Endothelial cell of hepatic sinusoid (primary cell): ENCODE measurements around the gene PSORS1C1.
"Not testable (repeated sequence)": the region's sequence is repeated elsewhere in the genome, so short reads cannot be mapped to it uniquely, and the experiment has no call there.

ENCODE experiments used
- in situ Hi-C: cut with HindIII; loops from 2 replicates; pipeline ENCODE4 v1.10.0; 2017; ENCODE audit warnings: low sequenced_read_pairs

Gene PSORS1C1

DNA sequence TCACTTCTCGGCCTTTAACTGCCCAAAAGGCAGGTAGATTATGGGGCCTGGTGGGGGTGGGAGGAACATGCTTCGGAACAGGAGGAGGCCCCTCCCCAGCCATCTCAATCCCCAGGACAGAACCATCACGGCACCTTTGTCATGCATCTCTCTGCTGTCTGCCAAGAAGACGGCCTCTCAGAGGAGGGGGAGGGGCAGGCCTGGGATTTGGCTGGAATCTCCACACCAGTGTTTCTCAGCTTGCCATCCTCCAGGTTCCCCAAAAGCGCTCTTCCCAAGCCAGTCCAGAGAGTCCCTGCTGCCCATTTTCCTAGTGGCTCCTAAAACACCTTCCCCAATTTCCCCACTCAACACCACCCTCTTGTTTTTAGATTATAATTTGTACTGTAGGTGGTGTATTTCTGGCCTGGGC, 58.4 kb downstream of the PSORS1C1 start:
- in situ Hi-C loops, result no loop called here

DNA sequence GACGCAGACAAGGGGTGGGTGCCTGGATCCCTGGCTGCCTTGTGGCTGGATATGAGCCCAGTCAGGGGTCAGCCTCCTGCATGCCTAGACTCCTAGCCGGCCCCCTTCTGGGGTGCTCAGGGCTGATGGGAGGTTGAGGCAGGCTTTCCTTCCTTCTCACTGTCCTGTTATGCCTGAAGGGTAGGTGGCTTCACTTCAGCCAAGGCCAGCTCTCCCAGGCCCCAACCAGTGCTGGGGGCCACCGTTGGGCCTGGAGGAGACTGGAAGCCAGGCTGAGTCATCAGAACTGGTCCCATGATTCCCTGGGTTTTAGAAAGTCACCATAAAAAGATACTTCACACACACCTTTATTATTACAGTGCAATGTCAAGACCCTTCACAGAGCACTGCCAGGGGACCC, 58.8 kb downstream of the PSORS1C1 start:
- in situ Hi-C loops, result no loop called here

DNA sequence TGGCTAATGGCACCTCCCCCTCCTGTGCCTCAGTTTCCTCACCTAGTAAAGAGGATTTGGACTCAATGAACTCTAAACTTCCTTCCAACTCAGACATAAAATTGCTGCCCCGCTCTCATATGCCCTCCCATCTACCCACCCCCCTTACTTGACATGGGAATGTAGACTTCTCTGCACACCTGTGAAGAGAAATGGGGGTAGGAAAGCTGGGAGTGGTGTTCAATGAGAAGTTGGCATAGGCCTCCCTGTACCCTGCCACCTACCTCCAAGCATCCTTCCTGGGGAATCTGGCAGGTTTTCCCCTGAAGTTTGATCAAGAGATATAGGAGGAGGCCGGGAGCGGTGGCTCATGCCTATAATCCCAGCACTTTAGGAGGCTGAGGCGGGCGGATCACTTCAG, 59.8 kb downstream of the PSORS1C1 start:
- in situ Hi-C loops, result no loop called here

DNA sequence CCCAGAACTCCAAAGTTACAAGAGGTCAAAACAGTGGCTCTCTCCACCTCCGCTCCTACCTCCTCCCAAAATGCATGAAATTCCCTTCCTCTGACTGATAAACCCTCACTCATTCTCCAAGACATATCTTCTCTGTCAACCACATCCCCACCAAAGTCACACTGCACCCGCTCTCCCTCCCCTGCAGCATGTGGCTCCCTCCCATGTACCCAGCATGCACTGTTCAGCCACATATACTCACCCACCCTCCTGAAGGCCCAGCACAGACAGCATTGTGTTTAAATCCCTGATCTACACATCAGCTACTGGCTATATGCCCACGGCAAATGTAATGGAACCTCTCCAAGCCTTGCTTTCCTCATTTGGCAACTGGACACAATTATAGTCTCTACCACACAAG, 61.4 kb downstream of the PSORS1C1 start:
- in situ Hi-C loops, result no loop called here

DNA sequence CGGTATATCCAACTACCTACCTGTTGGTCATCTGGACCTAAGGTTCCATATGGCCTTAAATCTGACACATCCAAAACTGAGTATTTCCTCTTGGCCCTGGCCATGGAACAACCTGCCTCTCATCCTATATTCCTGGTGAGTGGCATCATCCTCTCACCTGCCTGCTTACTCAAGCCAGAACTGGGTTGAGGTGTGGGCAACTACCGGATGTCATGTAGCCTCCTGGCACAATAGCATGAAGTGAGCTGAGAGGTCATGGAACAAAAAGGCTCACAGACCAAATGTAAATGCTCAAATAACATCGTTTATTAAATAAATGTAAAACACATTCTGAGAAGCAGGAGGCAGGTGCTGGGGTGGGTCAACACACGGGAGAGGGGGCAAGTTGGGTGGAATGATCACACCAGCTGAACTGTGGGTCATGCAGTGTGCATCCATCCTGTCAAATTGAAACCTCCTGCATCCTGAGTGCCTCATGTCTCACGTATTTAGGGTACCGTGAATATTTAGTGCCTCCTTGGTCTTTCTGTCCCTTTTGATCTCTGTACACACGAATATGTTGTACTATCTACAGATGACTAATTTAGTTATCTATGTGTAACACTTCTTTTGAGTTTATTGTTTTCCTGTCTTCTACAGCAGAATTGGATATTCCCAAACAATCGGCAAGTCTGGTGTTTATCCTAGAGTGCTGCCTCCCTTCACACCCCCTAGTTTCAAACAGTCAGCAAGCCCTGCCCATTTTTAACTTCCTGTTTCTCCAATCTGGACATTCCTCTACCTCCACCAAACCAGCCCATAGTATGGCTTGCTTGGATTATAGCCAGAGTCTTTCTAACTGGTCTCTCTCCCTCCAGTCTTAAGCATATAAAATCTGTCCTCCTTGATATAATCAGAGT, 63.8 kb downstream of the PSORS1C1 start:
- in situ Hi-C loops, result no loop called here

DNA sequence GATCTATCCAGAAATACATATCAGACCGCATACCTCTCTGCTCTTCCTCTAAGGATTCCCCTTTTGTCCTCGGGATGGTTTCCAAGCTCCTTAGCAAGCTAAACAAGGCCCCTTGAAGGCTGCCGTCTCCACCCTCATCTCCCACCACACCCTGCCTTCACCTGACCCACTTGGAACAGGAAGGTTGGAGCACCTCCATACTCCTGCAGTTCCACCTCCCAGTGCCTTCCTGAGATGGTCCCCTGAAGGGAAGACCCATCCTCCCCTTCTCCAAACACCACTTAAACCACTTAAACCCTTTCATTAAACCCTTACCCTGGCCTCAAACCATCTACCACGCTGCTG, 64.4 kb downstream of the PSORS1C1 start:
- in situ Hi-C loops, result no loop called here

DNA sequence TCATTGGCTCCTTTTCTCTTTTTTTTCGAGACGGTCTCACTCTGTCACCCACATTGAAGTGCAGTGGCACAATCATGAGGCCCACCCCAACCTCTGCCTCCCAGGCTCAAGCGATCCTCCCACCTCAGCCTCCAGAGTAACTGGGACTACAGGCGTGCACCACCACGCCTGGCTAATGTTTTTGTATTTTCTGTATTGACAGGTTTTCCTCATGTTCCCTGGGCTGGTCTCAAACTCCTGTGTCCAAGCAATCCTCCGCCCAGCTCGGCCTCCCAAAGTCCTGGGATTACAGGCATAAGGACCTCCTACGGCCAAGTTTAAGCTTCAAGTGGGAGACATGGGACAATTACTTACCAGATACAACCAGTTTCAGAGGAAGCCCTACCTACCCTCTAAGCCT, 65.3 kb downstream of the PSORS1C1 start:
- in situ Hi-C loops, result loop anchor here (5.0 kb wide), 1 partner anchor 53 kb away; no protein-coding TSS in a partner anchor

DNA sequence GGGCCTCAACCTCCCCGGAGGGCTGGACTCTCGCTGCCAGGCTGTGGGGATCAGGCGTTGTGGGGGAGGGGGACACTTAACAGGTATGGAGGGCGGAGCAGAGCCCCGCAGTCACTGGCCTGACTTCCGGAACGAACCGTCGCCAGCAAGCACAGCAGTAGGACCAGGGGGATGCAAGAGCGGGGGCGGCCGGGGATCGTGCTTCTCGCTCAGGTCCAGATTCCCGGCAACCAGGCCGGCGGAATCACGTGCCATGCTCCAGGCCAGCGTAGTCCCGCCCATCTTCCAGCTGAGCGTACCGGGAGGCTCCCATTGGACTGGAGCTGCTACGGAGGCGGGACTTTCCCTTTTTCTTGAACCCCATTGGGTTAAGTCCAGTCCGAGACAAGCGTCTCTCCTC, 65.9 kb downstream of the PSORS1C1 start:
- in situ Hi-C loops, result loop anchor here (5.0 kb wide), 1 partner anchor 53 kb away; no protein-coding TSS in a partner anchor

DNA sequence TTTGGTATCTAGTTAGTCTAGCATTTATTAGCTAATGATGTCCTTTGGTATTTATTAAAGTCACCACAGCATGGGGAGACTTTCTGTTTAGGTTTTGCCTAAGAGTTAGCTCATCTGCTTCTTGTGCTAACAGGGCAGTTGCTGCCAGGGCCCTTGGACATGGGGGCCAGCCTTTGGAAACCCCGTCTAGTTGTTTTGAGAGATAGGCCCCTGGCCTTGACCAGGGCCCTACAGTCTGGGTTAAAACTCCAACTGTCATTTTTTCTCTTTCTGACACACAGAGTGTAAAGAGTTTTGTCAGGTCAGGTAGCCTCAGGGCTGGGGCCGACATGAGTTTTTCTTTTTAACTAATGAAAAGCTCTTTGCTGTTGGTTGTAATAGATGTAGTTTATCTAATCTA, 68.7 kb downstream of the PSORS1C1 start:
- in situ Hi-C loops, result loop anchor here (5.0 kb wide), 1 partner anchor 56 kb away; no protein-coding TSS in a partner anchor

DNA sequence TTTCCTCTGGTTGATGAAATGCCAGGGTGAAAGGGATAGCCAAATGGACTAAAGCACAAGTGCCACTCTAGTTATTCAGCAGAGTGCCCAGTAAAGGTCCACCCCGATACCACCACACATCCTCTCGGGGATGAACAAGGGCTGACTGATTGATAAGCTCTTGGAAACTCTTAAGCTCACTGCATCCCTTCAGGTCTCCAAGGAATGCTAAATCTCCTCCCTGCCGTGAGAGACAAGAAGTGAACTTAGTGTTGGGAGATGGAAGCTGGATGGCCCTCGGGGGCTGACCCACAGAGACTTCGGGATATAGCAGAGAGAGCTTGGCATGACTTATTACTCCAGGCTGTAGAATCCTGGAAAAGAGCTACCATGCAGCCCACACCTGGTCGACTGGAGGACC, 69.3 kb downstream of the PSORS1C1 start:
- in situ Hi-C loops, result loop anchor here (5.0 kb wide), 1 partner anchor 57 kb away; no protein-coding TSS in a partner anchor

DNA sequence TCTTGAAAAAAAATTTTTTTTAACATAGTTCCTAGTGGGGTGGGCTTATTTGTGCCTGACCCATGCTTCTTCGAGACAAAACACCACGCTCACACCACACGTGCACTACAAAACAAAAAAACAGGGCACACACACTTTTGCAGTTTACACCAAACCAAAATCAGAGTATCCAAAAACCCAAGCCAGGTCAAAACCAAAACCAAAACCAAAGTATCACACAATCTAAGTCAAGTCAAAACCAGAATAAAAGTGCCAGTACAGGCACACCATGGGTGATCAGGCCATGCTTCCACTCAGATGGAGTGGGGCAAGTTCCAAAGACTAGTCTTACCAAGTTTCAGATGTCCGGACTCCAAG, 71.1 kb downstream of the PSORS1C1 start:
- in situ Hi-C loops, result not testable (repeated sequence)

DNA sequence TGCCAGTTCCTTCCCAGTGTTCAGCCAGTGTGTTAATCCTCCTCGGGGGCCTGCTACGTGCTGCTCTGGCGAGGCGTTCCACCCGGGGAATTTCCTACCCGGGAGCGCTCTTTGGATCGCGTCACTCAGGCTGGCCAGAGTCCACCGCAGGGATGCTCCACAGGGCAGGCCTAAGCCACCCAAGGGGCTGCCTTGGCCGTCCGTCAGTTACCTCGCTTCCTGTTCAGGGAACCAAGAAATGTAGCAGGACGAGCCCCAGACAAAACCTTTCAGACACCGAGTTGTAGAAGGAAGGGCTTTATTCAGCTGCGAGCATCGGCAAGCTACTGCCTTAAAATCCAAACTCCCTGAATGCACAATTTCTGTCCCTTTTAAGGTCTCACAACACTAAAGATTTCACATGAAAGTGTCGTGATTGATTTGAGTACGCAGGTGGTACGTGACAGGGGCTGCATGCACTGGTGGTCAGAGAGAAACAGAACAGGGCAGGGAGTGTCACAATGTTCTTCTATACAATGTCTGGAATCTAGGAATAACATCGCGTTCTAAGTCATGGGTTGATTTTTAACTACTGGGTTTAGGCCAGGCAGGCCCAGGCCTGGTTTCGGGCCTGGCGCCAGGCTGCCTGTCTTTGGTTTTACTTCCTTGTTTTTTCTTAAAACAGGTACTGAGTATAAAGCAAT, 71.6 kb downstream of the PSORS1C1 start:
- in situ Hi-C loops, result no loop called here

DNA sequence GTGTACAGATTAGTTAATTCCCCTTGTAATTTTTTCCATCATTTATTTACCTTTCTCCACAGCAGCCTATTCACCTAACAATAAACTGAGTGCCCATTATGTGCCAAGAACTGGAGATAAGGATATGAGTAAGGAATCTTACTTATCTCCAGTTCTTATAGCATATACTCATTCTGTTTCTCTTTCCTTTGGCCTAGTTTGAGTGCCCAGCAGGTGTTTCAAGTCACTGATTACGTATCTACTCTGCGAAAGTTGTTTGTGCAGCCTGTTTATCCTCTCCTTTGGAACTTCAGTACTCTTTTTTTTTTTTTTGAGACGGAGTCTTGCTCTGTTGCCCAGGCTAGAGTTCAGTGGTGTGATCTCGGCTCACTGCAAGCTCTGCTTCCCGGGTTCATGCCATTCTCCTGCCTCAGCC, 73.2 kb downstream of the PSORS1C1 start:
- in situ Hi-C loops, result no loop called here

DNA sequence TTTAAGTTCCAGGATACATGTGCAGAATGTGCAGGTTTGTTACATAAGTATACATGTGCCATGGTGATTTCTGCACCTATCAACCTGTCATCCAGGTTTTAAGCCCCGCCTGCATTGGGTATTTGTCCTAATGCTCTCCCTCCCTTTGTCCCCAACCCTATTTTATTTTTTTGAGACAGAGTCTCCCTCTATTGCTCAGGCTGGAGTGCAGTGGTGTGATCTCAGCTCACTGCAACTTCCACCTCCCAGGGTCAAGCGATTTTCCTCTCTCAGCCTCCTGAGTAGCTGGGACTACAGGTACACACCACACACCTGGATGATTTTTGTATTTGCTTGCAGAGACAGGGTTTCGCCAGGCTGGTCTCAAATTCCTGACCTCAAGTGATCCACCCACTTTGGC, 74.6 kb downstream of the PSORS1C1 start:
- in situ Hi-C loops, result not testable (repeated sequence)
